B cell (primary cell): Measurements from ENCODE around the gene CFAP52. TPM values are rescaled to one million over a fixed set of nuclear protein-coding genes. Genes with fewer than 3 reads are reported as not detected.

Experiments used
- ATAC-seq: fragments of 200-7000 bp; cut with Tn5 transposase; one replicate; pipeline ENCODE4 v1.10.0; 2021; ENCODE audit warnings: low read depth, mild to moderate bottlenecking, moderate number of reproducible peaks, moderate library complexity
- CTCF ChIA-PET: fragments of 350-600 bp; sonication (Branson Sonifier 250); formaldehyde crosslinking; loops from one replicate; lab custom pipeline; 2021; ENCODE audit warnings: antibody characterized with exemption, inconsistent platforms; lab: Charles Lee
- POLR2A ChIA-PET: fragments of 350-600 bp; sonication (Branson Sonifier 250); formaldehyde crosslinking; loops from one replicate; lab custom pipeline; 2021; ENCODE audit warnings: antibody characterized with exemption; lab: Charles Lee
- DNase-seq: peaks from one replicate; pipeline ENCODE4 v3.0.0; 2013
- H2AFZ ChIP-seq: 2 replicates; pipeline ENCODE4 v1.6.1; 2012; ENCODE audit warnings: mild to moderate bottlenecking, low read depth, low read length; ENCODE audit not compliant: insufficient read depth, poor library complexity, severe bottlenecking
- H3K27ac ChIP-seq, 2 donors: 1 replicate in 1 of 2; 2 replicates in 1 of 2; pipeline ENCODE4 v1.5.1; 2012 to 2013; ENCODE audit warnings: low read length in 2 of 2, mild to moderate bottlenecking in 2 of 2, moderate library complexity in 1 of 2
- H3K27me3 ChIP-seq, 4 experiments: fragments of 200-600 bp in 1 of 4; sonication (generic) in 1 of 4; replicated peaks in 1 of 4; 1 replicate in 2 of 4; 2 replicates in 2 of 4; pipeline versions ENCODE4 v1.6.1 to v1.7.0; 2013 to 2016; ENCODE audit warnings: low read length in 3 of 4, mild to moderate bottlenecking in 2 of 4, mixed read lengths in 1 of 4, moderate library complexity in 1 of 4; ENCODE audit not compliant: insufficient read depth in 4 of 4, control insufficient read depth in 3 of 4; ENCODE audit errors: control extremely low read depth in 1 of 4
- H3K36me3 ChIP-seq, 2 experiments: replicated peaks in 1 of 2; 1 replicate in 1 of 2; 2 replicates in 1 of 2; pipeline versions ENCODE4 v1.6.1 to v1.7.1; 2013; ENCODE audit warnings: low read length in 1 of 2; ENCODE audit not compliant: insufficient read depth in 2 of 2, control insufficient read depth in 1 of 2; ENCODE audit errors: control extremely low read depth in 1 of 2, extremely low read depth in 1 of 2
- H3K4me1 ChIP-seq, 2 donors: fragments of 200-600 bp in 1 of 2; sonication (generic) in 1 of 2; 1 replicate in 1 of 2; 2 replicates in 1 of 2; pipeline versions ENCODE4 v1.5.1 to v1.6.1; 2013 to 2017; ENCODE audit warnings: low read length in 2 of 2; ENCODE audit not compliant: control insufficient read depth in 2 of 2, insufficient read depth in 2 of 2
- H3K4me2 ChIP-seq: replicated peaks from 2 replicates; pipeline ENCODE3; 2012; ENCODE audit warnings: mild to moderate bottlenecking, low read depth, low read length; ENCODE audit not compliant: poor library complexity, severe bottlenecking
- H3K4me3 ChIP-seq, 5 experiments: fragments of 200-600 bp in 1 of 5; sonication (generic) in 1 of 5; 1 replicate in 3 of 5; 2 replicates in 2 of 5; pipeline versions ENCODE4 v1.5.1 to v1.7.0; 2011 to 2016; ENCODE audit warnings: low read length in 4 of 5, mild to moderate bottlenecking in 4 of 5, low read depth in 2 of 5, control low read depth in 1 of 5, moderate library complexity in 1 of 5; ENCODE audit not compliant: insufficient read depth in 1 of 5; ENCODE audit errors: control extremely low read depth in 1 of 5, extremely low read depth in 1 of 5
- H3K79me2 ChIP-seq: fragments of 200-600 bp; sonication (generic); one replicate; pipeline ENCODE4 v1.6.0; 2016; ENCODE audit warnings: low read length; ENCODE audit not compliant: control insufficient read depth, insufficient read depth
- H3K9ac ChIP-seq: fragments of 200-600 bp; sonication (generic); 2 replicates; pipeline ENCODE4 v1.6.1; 2017; ENCODE audit warnings: mild to moderate bottlenecking, low read length, moderate library complexity
- H3K9me3 ChIP-seq, 3 donors: one replicate each; pipeline versions ENCODE4 v1.6.1 to v1.7.1; 2013; ENCODE audit warnings: low read length in 2 of 3; ENCODE audit not compliant: control insufficient read depth in 2 of 3, insufficient read depth in 1 of 3; ENCODE audit errors: control extremely low read depth in 1 of 3
- H4K20me1 ChIP-seq: 2 replicates; pipeline ENCODE4 v1.6.0; 2012; ENCODE audit warnings: mild to moderate bottlenecking, low read length; ENCODE audit not compliant: insufficient read depth, control insufficient read depth, poor library complexity, severe bottlenecking
- H3K27ac Mint-ChIP-seq: one replicate; pipeline ENCODE4 v1.8.0; 2021; ENCODE audit warnings: mixed read lengths
- H3K27me3 Mint-ChIP-seq: one replicate; pipeline ENCODE4 v1.8.0; 2021; ENCODE audit warnings: mixed read lengths
- H3K4me1 Mint-ChIP-seq: one replicate; pipeline ENCODE4 v1.8.0; 2021; ENCODE audit warnings: mixed read lengths
- H3K4me3 Mint-ChIP-seq: one replicate; pipeline ENCODE4 v1.8.0; 2021; ENCODE audit warnings: mixed read lengths
- H3K9me3 Mint-ChIP-seq: one replicate; pipeline ENCODE4 v1.8.0; 2022; ENCODE audit warnings: mixed read lengths; ENCODE audit not compliant: insufficient read depth
- EZH2 ChIP-seq: IDR thresholded peaks from 2 replicates; pipeline ENCODE4 v1.6.1; 2012; ENCODE audit warnings: borderline replicate concordance, low read depth, mild to moderate bottlenecking, moderate library complexity, low read length; ENCODE audit not compliant: insufficient read depth, poor library complexity, severe bottlenecking
- WGBS: methylation state at CpG from one replicate; pipeline ENCODE4 v1.1.5; 2013; ENCODE audit warnings: missing lambda C conversion rate; ENCODE audit not compliant: insufficient coverage; 5-methylcytosine and 5-hydroxymethylcytosine counted together
- intact Hi-C: fragments of 100-400 bp; cut with micrococcal nuclease; formaldehyde crosslinking; loops from one replicate; pipeline ENCODE4 v1.10.0; 2022
- polyA plus RNA-seq: library from polyadenylated mRNA; depleted of rRNA; stranded (reverse); fragments of >200 nt; gene quantifications from 2 replicates; pipeline ENCODE4 v1.2.3, GENCODE V29; 2012
- total RNA-seq, 2 donors: library from RNA; stranded (reverse); fragments of 120-200 nt in 1 of 2; gene quantifications; 1 replicate in 1 of 2; 2 replicates in 1 of 2; pipeline versions ENCODE4 v1.2.3 to v1.2.4, GENCODE V29; 2013 to 2022
- TF ChIP-seq, protein P1 (sequence below): fragments of 200-600 bp; IDR thresholded peaks from one replicate; pipeline ENCODE4 v1.8.0; 2022; ENCODE audit warnings: antibody characterized with exemption, mild to moderate bottlenecking

CFAP52 gene
- total and polyA plus RNA-seq, 2 donors (not counting 1 experiment from before 2014, with no cell fraction given) = not detected

DNA sequence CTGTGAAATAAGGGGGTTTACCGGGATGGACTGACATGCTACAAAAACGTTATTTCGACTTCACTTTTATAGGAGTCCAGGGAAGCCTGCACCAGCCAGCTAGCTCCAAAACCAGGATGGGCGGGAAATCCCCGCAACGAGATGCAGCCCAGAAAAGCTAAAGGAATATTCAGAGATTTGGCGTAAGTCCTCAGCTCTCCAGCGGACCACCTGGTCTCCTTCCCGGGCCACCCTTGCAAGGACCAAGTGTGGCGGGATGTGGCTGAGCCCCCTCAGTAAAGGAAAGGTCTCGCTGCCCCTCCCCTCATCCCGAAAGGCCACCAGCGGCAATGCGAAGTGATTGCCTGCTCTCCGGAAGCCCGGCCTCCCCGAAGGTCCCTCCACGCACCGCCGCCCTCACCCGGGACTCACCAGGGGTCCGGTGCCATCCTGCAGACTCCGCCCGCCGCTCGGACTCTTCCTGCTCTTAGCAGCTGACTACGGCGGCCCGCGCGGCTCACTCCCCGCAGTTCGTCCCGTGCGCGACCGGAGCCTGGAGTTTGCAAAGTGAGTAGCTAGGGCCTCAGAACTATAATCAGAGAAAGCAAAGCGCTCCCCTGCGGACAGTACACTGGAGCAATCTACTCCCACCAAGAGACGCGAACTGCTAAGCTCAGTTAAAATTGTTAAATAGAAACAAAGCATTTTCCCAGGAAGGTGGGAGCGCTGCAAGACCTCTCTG lies 901 bp upstream of the CFAP52 start, which contains the start of gene STX8:
STX8 (minus strand) TSS at position 440 of the 721 bp plus-strand sequence; CDS start at position 428, 12 bp downstream.
- H3K27ac Mint-ChIP-seq = peak within 1 kb of the TSS; percentile 97
- H3K9me3 ChIP-seq = no peaks in the 10 kb centered on the region
- TF ChIP-seq, protein P1, sequence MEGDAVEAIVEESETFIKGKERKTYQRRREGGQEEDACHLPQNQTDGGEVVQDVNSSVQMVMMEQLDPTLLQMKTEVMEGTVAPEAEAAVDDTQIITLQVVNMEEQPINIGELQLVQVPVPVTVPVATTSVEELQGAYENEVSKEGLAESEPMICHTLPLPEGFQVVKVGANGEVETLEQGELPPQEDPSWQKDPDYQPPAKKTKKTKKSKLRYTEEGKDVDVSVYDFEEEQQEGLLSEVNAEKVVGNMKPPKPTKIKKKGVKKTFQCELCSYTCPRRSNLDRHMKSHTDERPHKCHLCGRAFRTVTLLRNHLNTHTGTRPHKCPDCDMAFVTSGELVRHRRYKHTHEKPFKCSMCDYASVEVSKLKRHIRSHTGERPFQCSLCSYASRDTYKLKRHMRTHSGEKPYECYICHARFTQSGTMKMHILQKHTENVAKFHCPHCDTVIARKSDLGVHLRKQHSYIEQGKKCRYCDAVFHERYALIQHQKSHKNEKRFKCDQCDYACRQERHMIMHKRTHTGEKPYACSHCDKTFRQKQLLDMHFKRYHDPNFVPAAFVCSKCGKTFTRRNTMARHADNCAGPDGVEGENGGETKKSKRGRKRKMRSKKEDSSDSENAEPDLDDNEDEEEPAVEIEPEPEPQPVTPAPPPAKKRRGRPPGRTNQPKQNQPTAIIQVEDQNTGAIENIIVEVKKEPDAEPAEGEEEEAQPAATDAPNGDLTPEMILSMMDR = no peak
- no peak for TF ChIP-seq EZH2
- peaks cover 12 to 19% of the 10 kb centered on the region in 2 donors for H3K4me1 ChIP-seq
- peak within 1 kb of the TSS; percentile 96 for H2AFZ ChIP-seq
- CTCF ChIA-PET = interaction anchor here (0.5 to 1.3 kb wide), 2 partner anchors 13 to 1891 kb away, joined by 3 read pairs; no protein-coding TSS in a partner anchor
- H3K27ac ChIP-seq = peak within 1 kb of the TSS; percentile 18 to 72
- intact Hi-C loops = loop anchor here (5.0 to 10.0 kb wide), 3 partner anchors 179 to 1032 kb away; partner anchors contain the start of gene MYH10
- DNase-seq = peak; percentile 84
- under 1% methylated on average over 36 of the region's 42 CpGs for WGBS
- H3K27me3 ChIP-seq = no peaks in the 10 kb centered on the region
- peaks cover 23% of the 10 kb centered on the region for H3K4me1 Mint-ChIP-seq
- H3K4me3 ChIP-seq = peak within 1 kb of the TSS; percentile 67 to 97 (median 82)
- H3K79me2 ChIP-seq = peaks cover 32% of the 10 kb centered on the region
- H3K9ac ChIP-seq = peak within 1 kb of the TSS; percentile 73
- no peaks in the 10 kb centered on the region for H3K27me3 Mint-ChIP-seq
- H3K4me2 ChIP-seq = peak within 1 kb of the TSS; percentile 80
- H3K4me3 Mint-ChIP-seq = peak within 1 kb of the TSS; percentile 99
- ATAC-seq = peak; percentile 87
- H3K9me3 Mint-ChIP-seq = no peaks in the 10 kb centered on the region
- POLR2A ChIA-PET = interaction anchor here (0.6 kb wide), 1 partner anchor 1650 kb away, joined by 4 read pairs; no protein-coding TSS in a partner anchor
- peaks cover 5% of the 10 kb centered on the region for H4K20me1 ChIP-seq
- H3K36me3 ChIP-seq = peaks cover 0 to 4% of the 10 kb centered on the region in 2 experiments

DNA sequence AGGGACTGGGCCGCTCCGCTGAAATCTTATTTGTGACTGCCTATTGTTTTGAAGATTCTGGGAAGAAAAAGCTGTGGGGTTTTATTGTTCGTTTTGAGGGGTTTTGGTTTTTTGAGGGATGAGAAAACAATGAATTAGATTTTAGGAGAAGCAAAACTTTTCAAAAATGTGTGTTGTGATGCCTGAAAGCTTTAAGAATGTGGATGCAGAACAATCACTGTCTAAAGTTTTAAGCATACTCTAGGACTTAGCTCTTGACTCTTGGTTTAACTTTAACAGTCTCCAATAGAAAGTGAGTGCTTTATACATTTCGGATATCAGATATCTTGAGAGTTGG lies 899 bp downstream of the CFAP52 start:
- intact Hi-C loops = loop anchor here (5.0 to 10.0 kb wide), 3 partner anchors 177 to 1030 kb away; partner anchors contain the start of gene MYH10
- Mint-ChIP-seq H3K9me3 (no peaks in the 10 kb centered on the region), H3K27ac (no peak overlapping the region), H3K4me3 (peak overlapping the region; percentile 99), H3K27me3 (no peaks in the 10 kb centered on the region), H3K4me1 (peaks cover 21% of the 10 kb centered on the region)
- WGBS = 0% methylated on average over 3 of the region's 4 CpGs
- TF ChIP-seq, protein P1 = peak; percentile 32
- TF ChIP-seq EZH2 = no peak
- Histone ChIP-seq H3K27ac (no peak overlapping the region), H3K9me3 (no peaks in the 10 kb centered on the region), H3K9ac (peak overlapping the region; percentile 73), H3K4me3 (peak overlapping the region in 2 of 5 experiments; percentile 67 to 83), H3K4me1 (peaks cover 12 to 19% of the 10 kb centered on the region in 2 donors), H2AFZ (peak overlapping the region; percentile 96), H3K27me3 (no peaks in the 10 kb centered on the region), H3K36me3 (no peaks in the 10 kb centered on the region), H3K79me2 (peaks cover 20% of the 10 kb centered on the region), H4K20me1 (no peaks in the 10 kb centered on the region), H3K4me2 (peak overlapping the region; percentile 80)
- no peak for DNase-seq
- ATAC-seq = no peak
- POLR2A ChIA-PET = no interaction called here
- CTCF ChIA-PET = interaction anchor here (0.5 to 2.4 kb wide), 8 partner anchors 8 to 649 kb away, joined by 3 to 12 read pairs (median 3); no protein-coding TSS in a partner anchor
